Activated CD4-positive, alpha-beta T cell treated with anti-CD3 and anti-CD28 coated beads, Interleukin-2, amount 50 U/mL, for 1 hour (primary cell): ENCODE data around the gene C3orf49.

Source experiments
- DNase-seq: peaks from one replicate; pipeline ENCODE4 v3.0.0-alpha.2; 2020

Gene C3orf49

GRCh38 chr3:63892773-63893352 is 73.8 kb downstream of the C3orf49 start:
- no peak for DNase-seq

- DNase-seq: no peak
These were observed 76.5 kb downstream of the C3orf49 start for GRCh38 chr3:63895422-63896189.

- no peak for DNase-seq
These were observed 77.4 kb downstream of the C3orf49 start for GRCh38 chr3:63896332-63897030.
